ENCODE results near the gene FSTL1.

Gene FSTL1

DNA sequence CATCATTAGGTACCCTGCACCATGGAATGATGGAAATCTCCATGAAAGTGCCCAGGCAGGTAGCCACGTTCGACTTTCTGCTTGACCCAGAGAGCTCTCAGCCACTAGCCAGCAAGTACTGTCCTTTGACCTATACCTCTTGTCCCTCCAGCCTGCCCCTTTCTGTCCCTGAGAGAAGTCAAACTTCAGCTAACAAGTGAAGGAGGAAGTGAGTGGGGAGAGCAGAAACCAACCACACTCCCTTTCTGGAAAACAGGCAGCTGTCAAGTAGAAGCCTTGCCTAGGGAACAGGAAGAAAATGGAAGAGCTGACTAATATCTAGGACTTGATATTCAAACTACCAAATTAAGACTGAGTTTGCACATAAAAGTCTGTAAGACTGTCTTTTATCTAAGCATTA lies 30.3 kb upstream of the FSTL1 start:
- Histone ChIP-seq H3K9me3 (ENCODE audit: control insufficient read depth in 2 of 2, low read length in 2 of 2) (no peaks in the 10 kb centered on the region), H3K36me3 (ENCODE audit: control insufficient read depth in 2 of 2, insufficient read depth in 2 of 2, low read length in 2 of 2) (no peaks in the 10 kb centered on the region), H3K4me1 (ENCODE audit: control insufficient read depth, insufficient read depth, low read length) (peaks cover 6% of the 10 kb centered on the region), H3K27me3 (ENCODE audit: control insufficient read depth in 1 of 2, insufficient read depth in 2 of 2, low read length in 2 of 2) (no peaks in the 10 kb centered on the region), H3K27ac (ENCODE audit: low read length) (no peak overlapping the region), H3K9ac (ENCODE audit: low read length in 2 of 2) (no peak overlapping the region), H3K4me3 (ENCODE audit: low read length in 2 of 2) (no peak overlapping the region)

DNA sequence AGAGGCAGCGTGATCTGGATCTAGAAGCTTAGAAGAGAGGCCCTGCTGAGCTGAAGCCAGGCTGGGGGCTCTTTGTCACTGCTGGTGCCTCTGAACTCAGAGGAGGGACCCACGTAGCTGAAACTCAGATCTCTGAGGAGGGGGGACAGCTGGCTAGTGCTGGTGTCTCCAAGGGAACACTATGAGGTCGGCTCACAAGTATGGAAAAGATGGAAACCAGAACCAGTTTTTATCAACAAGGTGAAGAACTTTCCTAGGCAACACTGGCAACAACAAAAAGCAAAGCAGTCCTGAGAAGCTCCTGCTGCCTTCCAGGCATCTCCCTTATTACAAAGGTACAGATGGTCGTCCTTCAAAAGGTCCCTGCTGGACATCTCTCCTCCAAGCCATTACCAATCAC lies 27.0 kb upstream of the FSTL1 start:
- Histone ChIP-seq H3K4me3 (ENCODE audit: low read length in 2 of 2) (peak overlapping the region in 1 of 2 donors; percentile 44), H3K9ac (ENCODE audit: low read length in 2 of 2) (peak overlapping the region in 1 of 2 donors; percentile 29), H3K27ac (ENCODE audit: low read length) (peak overlapping the region; percentile 81), H3K9me3 (ENCODE audit: control insufficient read depth in 2 of 2, low read length in 2 of 2) (no peaks in the 10 kb centered on the region), H3K4me1 (ENCODE audit: control insufficient read depth, insufficient read depth, low read length) (peaks cover 12% of the 10 kb centered on the region), H3K27me3 (ENCODE audit: control insufficient read depth in 1 of 2, insufficient read depth in 2 of 2, low read length in 2 of 2) (no peaks in the 10 kb centered on the region), H3K36me3 (ENCODE audit: control insufficient read depth in 2 of 2, insufficient read depth in 2 of 2, low read length in 2 of 2) (no peaks in the 10 kb centered on the region)

DNA sequence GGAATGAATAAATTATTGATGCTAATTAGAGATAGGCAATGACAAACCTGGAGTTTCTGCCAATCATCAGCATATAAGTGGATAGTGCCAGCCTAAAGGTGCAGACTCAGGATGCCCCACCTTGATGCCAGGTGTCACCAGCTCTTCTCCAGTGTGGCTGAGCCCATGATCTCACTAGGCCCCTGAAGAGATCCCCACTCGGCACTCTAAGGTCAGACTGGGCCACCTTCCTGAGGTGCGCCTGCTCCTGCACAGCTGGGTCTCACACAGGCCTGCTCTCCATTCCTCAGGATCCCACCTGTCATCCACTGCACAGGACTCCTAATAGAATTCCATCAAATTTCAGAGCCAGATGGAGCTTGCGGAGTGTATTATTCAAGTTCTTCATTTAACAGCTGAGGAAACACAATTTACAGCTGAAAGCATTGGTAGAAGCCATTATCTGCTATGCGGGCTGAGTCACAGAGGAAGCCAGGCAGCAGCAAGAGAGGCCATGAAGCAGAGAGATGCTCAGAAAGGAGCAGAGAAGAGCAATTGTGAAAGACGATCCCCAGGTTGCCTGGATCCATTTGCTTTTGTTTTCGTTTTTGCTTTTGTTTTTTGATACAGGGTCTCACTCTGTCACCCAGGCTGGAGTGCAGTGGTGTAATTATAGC lies 25.1 kb upstream of the FSTL1 start:
- peaks cover 0 to 4% of the 10 kb centered on the region in 2 donors for H3K9me3 ChIP-seq (ENCODE audit: control insufficient read depth in 2 of 2, low read length in 2 of 2)
- peak overlapping the region in 1 of 2 donors; percentile 22 for H3K4me3 ChIP-seq (ENCODE audit: low read length in 2 of 2)
- no peaks in the 10 kb centered on the region for H3K36me3 ChIP-seq (ENCODE audit: control insufficient read depth in 2 of 2, insufficient read depth in 2 of 2, low read length in 2 of 2)
- H3K9ac ChIP-seq (ENCODE audit: low read length in 2 of 2) = no peak overlapping the region
- H3K27ac ChIP-seq (ENCODE audit: low read length) = no peak overlapping the region
- H3K27me3 ChIP-seq (ENCODE audit: control insufficient read depth in 1 of 2, insufficient read depth in 2 of 2, low read length in 2 of 2) = no peaks in the 10 kb centered on the region
- peaks cover 23% of the 10 kb centered on the region for H3K4me1 ChIP-seq (ENCODE audit: control insufficient read depth, insufficient read depth, low read length)

DNA sequence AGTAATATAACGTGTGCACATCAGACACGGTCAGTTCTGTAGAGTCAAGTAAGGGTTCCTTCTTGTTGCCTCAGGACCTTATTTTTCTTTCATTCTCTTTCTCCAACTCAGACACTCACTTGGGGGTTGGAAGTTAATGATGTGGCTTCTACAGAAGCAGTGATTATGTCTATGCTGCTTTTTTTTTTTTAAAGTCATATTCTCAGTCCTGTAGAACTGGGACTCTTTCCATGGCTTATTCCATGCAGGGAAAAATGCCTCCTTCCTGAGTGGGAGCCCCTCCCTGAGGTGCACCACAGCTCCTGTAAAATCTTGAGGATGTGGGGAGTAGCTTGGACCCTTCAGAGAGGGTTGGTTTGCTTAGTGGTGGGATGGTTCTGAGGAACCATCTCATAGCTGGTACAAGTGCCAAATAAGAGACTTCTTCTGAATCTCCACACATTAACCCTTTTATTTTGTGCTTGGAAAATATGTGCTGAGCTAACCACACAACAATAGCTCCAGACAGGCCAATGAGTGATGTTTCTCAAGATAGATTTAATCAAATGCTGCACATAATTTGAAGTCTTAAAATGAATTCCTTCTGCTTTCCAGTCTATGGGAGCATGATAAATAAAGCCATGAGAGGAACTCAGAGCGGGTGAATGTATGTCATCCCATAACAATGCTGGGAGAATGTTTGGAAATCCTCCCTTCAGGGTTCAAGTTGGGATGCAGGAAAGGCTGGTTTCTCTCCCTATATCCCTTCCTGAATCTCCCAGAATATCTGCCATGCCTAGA lies 23.3 kb upstream of the FSTL1 start:
- Histone ChIP-seq H3K36me3 (ENCODE audit: control insufficient read depth in 2 of 2, insufficient read depth in 2 of 2, low read length in 2 of 2) (no peaks in the 10 kb centered on the region), H3K9me3 (ENCODE audit: control insufficient read depth in 2 of 2, low read length in 2 of 2) (peaks cover 0 to 4% of the 10 kb centered on the region in 2 donors)

DNA sequence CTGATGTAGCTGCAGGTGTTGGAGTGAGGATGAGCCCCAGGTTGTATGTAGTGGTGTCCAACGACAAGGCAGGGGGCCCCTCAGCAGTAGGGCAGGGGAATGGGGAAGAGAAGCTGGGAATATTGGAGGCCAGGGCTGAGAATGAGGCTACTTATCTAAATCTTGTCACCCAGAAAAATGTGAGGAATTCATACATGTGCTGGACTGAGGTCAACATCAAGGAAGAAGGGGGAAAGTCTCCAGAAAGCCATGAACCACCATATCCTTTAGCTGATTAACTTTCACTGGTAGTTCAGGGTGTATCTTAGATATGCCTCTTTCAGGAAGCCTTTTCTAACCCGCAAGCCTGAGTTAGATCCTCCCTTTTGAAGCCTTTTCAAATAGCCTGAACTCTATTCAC lies 22.6 kb upstream of the FSTL1 start:
- H3K4me3 ChIP-seq (ENCODE audit: low read length in 2 of 2) = no peak overlapping the region
- H3K9me3 ChIP-seq (ENCODE audit: control insufficient read depth in 2 of 2, low read length in 2 of 2) = peaks cover 0 to 4% of the 10 kb centered on the region in 2 donors
- no peak overlapping the region for H3K9ac ChIP-seq (ENCODE audit: low read length in 2 of 2)
- H3K27ac ChIP-seq (ENCODE audit: low read length) = no peak overlapping the region
- H3K27me3 ChIP-seq (ENCODE audit: control insufficient read depth in 1 of 2, insufficient read depth in 2 of 2, low read length in 2 of 2) = no peaks in the 10 kb centered on the region
- no peaks in the 10 kb centered on the region for H3K36me3 ChIP-seq (ENCODE audit: control insufficient read depth in 2 of 2, insufficient read depth in 2 of 2, low read length in 2 of 2)
- peaks cover 39% of the 10 kb centered on the region for H3K4me1 ChIP-seq (ENCODE audit: control insufficient read depth, insufficient read depth, low read length)

More for the DNA sequence above, 23.3 kb upstream of the FSTL1 start:
- H3K4me3 ChIP-seq (ENCODE audit: low read length in 2 of 2) = no peak overlapping the region
- no peak overlapping the region for H3K9ac ChIP-seq (ENCODE audit: low read length in 2 of 2)
- H3K27me3 ChIP-seq (ENCODE audit: control insufficient read depth in 1 of 2, insufficient read depth in 2 of 2, low read length in 2 of 2) = no peaks in the 10 kb centered on the region
- H3K27ac ChIP-seq (ENCODE audit: low read length) = no peak overlapping the region
- H3K4me1 ChIP-seq (ENCODE audit: control insufficient read depth, insufficient read depth, low read length) = peaks cover 36% of the 10 kb centered on the region

DNA sequence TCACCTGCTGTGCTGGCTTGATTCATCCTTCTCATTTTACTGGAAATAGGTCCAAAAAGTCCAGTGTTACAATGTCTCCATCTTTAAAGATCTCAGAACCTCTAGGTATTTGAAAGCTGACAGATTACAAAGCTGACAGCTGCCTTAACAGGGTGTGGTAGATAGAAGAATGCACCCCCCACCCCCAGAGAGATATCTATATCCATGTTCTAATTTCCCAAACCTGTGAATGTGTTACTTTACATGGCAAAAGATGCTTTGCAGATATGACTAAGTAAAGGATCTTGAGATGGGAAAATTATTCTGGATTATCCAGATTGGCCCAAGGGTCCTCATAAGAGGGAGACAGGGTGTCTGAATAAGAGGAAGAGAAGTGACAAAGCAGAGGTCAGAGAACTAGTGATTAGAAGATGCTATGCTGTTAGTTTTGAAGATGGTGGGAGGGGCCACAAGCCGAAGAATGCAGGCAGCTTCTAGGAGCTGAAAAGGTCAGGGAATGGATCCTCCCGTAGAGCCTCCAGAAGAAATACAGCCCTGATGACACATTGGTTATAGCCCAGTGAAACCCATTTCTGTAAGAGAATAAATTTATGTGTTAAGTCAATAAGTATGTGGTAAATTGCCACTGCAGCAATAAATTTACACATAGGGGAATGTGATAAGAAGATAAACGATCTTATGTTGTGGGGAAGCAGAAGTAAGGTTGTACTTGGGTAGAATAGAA lies 21.5 kb upstream of the FSTL1 start:
- Histone ChIP-seq H3K9me3 (ENCODE audit: control insufficient read depth in 2 of 2, low read length in 2 of 2) (peaks cover 0 to 4% of the 10 kb centered on the region in 2 donors), H3K36me3 (ENCODE audit: control insufficient read depth in 2 of 2, insufficient read depth in 2 of 2, low read length in 2 of 2) (no peaks in the 10 kb centered on the region), H3K4me3 (ENCODE audit: low read length in 2 of 2) (no peak overlapping the region), H3K27me3 (ENCODE audit: control insufficient read depth in 1 of 2, insufficient read depth in 2 of 2, low read length in 2 of 2) (no peaks in the 10 kb centered on the region), H3K4me1 (ENCODE audit: control insufficient read depth, insufficient read depth, low read length) (peaks cover 37% of the 10 kb centered on the region), H3K27ac (ENCODE audit: low read length) (no peak overlapping the region), H3K9ac (ENCODE audit: low read length in 2 of 2) (no peak overlapping the region)

DNA sequence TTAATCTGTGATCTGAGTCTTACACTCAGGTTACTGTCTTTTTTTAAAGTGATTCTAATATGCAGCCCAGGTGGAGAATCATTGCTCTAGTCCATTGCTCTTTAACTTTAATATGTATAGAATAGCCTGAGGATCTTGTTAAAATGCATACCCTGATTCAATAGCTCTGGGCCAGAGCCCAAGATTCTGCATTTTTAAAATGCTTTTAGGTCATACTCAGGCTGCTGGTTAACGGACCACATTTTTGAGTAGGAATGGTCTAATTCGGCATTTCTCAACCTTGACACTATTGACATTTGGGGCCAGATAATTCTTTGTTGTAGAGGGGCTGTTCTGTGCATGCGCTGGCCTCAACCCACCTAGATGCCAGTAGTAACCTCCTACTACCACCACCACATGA lies 20.9 kb upstream of the FSTL1 start:
- Histone ChIP-seq H3K36me3 (ENCODE audit: control insufficient read depth in 2 of 2, insufficient read depth in 2 of 2, low read length in 2 of 2) (no peaks in the 10 kb centered on the region), H3K9me3 (ENCODE audit: control insufficient read depth in 2 of 2, low read length in 2 of 2) (peaks cover 0 to 4% of the 10 kb centered on the region in 2 donors), H3K27ac (ENCODE audit: low read length) (no peak overlapping the region), H3K9ac (ENCODE audit: low read length in 2 of 2) (no peak overlapping the region), H3K4me3 (ENCODE audit: low read length in 2 of 2) (no peak overlapping the region), H3K4me1 (ENCODE audit: control insufficient read depth, insufficient read depth, low read length) (peaks cover 34% of the 10 kb centered on the region), H3K27me3 (ENCODE audit: control insufficient read depth in 1 of 2, insufficient read depth in 2 of 2, low read length in 2 of 2) (no peaks in the 10 kb centered on the region)

DNA sequence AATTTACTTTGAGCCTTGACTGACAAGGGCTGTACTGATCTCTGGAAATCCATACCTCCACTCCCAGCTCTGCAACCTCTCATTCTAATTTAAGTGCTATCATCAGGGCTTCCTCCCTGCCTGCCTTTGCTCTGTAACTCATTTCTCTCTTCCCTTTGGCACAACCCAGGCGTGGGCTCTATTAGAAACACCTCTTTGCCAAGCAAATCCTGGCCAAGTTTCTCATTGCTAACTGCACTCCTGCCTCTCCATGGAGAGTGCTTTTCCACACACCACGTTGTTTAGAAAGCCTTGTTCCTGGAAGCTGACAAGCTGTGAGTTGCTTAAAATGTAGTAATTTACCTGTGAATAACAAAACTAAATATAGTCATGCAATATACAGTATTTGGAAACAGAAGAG lies 20.1 kb upstream of the FSTL1 start:
- Histone ChIP-seq H3K27ac (ENCODE audit: low read length) (peak overlapping the region; percentile 50), H3K27me3 (ENCODE audit: control insufficient read depth in 1 of 2, insufficient read depth in 2 of 2, low read length in 2 of 2) (no peaks in the 10 kb centered on the region), H3K4me1 (ENCODE audit: control insufficient read depth, insufficient read depth, low read length) (peaks cover 30% of the 10 kb centered on the region), H3K4me3 (ENCODE audit: low read length in 2 of 2) (peak overlapping the region in 1 of 2 donors; percentile 35), H3K36me3 (ENCODE audit: control insufficient read depth in 2 of 2, insufficient read depth in 2 of 2, low read length in 2 of 2) (no peaks in the 10 kb centered on the region), H3K9ac (ENCODE audit: low read length in 2 of 2) (no peak overlapping the region), H3K9me3 (ENCODE audit: control insufficient read depth in 2 of 2, low read length in 2 of 2) (peaks cover 0 to 4% of the 10 kb centered on the region in 2 donors)

DNA sequence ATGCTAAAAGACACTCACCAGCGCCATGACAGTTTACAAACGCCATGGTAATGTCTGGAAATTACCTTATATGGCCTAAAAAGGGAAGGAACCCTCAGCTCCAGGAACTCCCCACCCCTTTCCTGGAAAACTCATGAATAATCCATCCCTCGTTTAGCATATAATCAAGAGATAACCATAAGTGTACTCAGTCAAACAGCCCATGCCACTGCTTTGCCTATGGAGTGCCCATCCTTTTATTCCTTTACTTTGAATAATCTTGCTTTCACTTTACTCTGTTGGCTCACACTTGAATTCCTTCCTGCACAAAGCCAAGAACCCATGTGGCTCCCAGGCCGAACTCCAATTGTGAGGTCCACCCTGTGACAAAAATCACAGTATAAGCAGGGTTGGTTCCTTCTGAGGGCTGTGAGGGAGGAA lies 19.1 kb upstream of the FSTL1 start:
- Histone ChIP-seq H3K9me3 (ENCODE audit: control insufficient read depth in 2 of 2, low read length in 2 of 2) (peaks cover 0 to 4% of the 10 kb centered on the region in 2 donors), H3K9ac (ENCODE audit: low read length in 2 of 2) (no peak overlapping the region), H3K36me3 (ENCODE audit: control insufficient read depth in 2 of 2, insufficient read depth in 2 of 2, low read length in 2 of 2) (no peaks in the 10 kb centered on the region), H3K4me3 (ENCODE audit: low read length in 2 of 2) (no peak overlapping the region), H3K27ac (ENCODE audit: low read length) (peak overlapping the region; percentile 50), H3K27me3 (ENCODE audit: control insufficient read depth in 1 of 2, insufficient read depth in 2 of 2, low read length in 2 of 2) (no peaks in the 10 kb centered on the region), H3K4me1 (ENCODE audit: control insufficient read depth, insufficient read depth, low read length) (peaks cover 27% of the 10 kb centered on the region)

DNA sequence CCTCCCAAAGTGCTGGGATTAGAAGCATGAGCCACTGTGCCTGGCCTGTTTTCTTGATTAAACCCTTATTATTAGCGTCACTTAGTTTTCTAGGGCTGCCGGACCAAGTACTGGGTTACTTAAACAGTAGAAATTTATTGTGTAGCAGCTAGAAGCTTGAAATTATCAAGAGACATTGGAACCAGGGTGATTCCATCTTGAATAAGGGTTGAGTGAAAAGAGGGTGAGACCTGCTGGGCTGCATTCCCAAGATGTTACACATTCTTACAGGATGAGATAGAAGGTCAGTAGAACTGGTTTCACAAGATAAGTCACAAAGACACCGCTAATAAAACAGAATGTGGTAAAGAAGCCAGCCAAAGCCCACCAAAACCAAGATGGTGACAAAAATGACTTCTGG lies 18.6 kb upstream of the FSTL1 start:
- H3K4me3 ChIP-seq (ENCODE audit: low read length in 2 of 2) = no peak overlapping the region
- no peak overlapping the region for H3K27ac ChIP-seq (ENCODE audit: low read length)
- no peaks in the 10 kb centered on the region for H3K36me3 ChIP-seq (ENCODE audit: control insufficient read depth in 2 of 2, insufficient read depth in 2 of 2, low read length in 2 of 2)
- H3K9ac ChIP-seq (ENCODE audit: low read length in 2 of 2) = no peak overlapping the region
- peaks cover 27% of the 10 kb centered on the region for H3K4me1 ChIP-seq (ENCODE audit: control insufficient read depth, insufficient read depth, low read length)
- peaks cover 0 to 4% of the 10 kb centered on the region in 2 donors for H3K9me3 ChIP-seq (ENCODE audit: control insufficient read depth in 2 of 2, low read length in 2 of 2)
- no peaks in the 10 kb centered on the region for H3K27me3 ChIP-seq (ENCODE audit: control insufficient read depth in 1 of 2, insufficient read depth in 2 of 2, low read length in 2 of 2)
